Measurements from ENCODE around the gene ATXN1.

ATXN1 gene

DNA sequence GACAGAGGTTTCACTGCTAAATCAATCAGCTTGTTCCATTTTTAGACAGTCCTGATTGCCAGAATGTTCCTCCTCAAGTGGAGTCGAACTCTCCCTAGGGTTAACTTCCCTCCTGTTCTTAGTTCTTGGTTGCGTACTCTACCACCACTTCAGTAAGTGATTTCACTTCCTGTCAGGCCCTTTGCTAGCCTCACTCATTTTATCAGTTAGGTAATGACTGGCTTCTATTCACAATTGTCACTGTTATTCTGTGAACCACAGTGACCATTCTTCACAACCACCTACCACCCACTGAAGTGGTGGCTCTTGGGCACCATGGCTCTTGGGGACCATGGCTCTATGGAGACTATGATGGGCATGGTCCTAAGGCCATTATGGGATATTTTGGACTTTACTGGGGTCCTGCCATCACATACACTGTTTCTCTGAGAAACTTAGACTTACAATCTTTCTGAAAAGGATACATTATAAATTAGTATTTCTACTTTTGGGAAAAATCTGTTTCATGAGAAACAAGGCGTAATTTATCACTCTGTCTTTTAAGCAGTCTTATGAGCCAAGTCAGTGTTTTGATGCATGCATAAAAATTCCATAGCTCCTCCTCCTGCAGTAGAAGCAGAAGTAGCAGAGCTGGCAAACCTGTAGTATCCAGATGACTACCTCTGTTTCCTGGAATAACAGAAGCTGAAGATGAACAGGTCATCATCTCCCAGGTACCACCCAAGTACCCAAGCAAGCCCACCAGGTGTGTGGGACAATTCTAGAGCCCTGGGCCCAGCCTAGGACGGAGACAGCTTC, 66.3 kb downstream of the ATXN1 start:
- no peak for DNase-seq

DNA sequence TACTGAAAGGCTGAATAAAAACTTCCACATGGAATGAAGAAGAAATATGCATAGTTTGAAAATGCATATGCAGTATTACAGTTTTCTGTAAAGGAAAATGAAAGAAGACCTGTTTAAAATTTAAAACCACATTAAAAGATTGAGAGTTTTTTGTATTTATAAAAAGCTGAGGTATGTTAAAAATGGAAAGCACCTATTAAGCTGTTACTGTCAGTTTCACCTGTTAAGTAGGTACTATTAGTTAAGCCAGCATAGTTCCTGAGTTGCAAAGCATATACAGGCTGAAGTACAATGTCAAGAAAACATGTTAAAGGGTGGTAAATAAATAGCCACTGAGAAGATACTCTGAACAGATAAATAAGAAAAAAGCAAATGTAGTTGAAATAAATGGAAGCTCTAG, 69.9 kb downstream of the ATXN1 start:
- no peak for DNase-seq

DNA sequence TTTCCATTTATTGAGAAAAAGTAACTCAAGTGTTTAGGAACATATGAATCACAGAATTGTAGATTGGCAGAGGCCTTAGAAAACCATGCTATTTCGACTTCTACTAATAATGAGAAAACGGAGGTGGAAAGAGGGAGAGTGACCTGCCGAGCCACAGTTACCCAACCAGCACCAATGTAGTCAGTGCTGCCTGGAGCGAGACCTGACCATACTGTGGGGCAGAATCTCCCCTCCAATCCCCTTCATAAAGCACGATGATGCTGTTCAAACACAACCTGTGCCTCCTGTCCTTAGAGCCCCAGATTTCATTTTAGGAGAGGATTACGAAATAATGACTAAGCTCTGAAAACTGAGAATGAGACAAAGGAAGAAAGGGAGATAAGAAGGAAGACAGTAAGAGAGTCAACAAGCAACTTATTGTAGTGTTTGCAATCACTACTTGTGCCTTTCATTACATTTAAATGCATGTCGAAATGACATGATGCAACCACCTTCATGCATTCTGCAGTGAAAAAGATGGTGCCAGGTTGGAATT, 70.6 kb downstream of the ATXN1 start:
- DNase-seq = no peak

DNA sequence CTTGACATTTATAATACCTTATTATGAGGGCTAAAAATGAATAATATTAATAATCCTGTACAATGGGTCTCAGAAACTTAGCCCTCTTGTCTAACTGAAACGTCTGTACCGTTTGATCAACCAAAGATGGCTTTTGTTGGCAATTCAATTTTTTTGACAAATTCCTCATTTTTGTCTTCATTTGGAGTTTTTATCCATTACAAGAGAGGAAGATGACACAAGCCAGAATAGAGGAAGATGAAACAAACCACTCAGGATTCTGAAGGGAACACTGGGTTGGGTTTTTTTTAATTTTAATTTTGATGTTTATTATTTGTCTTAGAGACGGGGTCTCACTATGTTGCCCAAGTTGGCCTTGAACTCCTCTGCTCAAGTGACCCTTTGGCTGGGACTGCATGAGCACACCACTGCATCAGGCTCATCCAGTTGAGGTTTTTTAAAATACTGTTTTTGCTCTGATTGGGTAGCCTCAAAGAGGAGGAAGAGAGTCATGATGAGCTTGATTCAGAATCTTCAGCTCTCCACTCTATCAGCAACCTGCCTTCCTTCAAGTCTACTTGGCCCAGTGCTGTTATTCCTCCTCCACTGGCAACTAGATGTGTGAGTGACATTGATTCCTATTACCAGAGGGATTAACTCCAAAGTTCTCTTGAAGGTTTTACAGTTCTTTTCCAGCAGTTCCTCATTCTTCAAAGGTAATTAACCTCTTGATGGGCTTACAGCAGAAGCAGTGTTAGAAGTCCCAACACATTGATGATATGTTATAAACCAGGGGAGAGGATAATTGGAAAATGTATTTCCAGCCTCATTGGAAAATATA, 71.3 kb downstream of the ATXN1 start:
- DNase-seq = no peak

DNA sequence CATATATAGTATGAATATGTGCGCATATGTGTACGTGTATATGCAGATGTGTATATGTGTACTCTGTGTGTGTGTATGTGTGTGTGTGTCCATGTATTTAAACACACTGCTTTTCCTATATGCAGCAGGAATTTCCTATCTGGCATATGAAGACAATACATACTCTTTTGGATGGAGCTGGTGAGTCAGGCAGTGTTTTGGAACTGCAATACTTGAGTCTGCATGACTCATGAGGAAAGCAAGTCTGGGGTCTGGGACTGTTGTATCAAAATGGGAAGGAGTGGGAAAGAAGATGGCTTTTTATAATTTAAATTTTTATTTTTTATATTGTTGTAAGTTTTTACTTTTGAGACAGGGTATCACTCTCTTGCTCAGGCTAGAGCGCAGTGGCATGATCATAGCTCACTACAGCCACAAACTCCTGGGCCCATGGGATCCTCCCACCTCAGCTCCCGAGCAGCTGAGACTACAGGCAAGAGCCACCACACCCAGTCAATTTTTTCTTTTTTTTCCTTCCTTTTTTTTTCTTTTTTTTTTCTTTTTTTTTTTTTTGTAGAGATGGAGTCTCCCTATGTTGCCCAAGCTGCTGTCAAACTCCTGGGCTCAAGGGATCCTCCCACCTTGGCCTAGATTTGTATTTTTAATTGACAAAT, 72.2 kb downstream of the ATXN1 start:
- no peak for DNase-seq

DNA sequence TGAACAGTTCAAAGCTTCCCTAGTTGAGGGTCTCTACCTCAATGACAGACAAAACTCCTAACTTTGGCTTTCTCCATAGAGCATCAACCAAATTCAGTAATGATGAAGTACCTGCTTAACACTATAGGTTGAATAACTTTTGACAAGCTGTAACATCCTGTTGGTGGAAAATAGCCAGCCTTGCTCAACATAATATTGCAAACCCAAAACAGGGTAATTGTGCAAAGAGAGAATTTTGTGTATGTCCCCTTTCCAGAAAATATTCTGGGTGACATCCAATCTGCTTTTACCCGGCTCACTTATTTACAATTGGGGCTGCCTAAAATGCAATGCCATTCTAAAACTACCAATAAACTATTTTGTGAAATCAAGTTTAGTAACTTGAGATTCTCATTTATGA, 72.8 kb downstream of the ATXN1 start:
- DNase-seq = no peak

DNA sequence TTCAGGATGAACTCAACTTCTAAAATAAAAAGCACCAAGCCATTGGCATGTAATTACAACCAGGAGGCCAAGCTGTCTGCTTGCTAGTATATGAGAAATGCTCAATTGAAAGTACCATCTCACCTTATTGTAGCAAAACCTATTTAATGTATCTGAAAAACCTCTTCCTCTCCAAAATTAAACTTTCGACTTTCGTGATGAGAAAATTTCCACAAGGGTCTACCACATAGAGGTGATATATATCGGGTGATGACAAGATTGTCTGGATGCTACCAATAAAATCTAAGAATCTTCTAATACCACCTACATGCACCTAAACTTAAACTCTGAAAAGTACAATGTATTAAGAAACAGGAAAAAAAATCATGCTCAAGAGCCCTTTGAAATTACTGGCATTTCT, 74.2 kb downstream of the ATXN1 start:
- no peak for DNase-seq

DNA sequence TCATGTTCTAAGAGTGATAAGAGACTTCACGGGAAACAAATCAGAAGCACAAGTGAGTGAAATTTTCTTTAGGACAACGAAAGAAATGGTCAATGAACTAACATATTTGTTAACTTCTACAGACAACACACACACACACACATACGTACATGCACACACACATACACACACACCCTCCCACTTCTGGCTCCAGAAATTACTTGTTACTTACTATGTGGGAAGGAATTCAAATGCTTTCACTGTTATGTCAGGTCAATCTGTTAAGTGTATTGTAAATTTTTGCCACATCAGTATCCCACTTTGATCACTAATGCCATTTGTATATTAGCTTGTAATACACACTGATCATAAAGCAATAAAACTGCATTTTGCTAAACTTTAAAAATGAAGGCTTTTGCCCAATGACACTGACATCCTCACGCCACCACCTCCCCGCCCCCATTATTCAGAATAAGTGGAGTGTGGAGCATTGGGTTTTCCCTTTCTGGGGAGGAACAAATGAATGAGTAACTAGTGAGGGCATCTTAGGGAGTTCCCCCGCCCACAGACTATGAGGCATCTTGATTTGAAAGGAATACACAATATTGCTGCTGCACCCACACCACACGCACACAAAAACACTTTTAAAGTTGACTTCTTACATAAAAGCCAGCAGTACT, 76.2 kb downstream of the ATXN1 start:
- DNase-seq = no peak

DNA sequence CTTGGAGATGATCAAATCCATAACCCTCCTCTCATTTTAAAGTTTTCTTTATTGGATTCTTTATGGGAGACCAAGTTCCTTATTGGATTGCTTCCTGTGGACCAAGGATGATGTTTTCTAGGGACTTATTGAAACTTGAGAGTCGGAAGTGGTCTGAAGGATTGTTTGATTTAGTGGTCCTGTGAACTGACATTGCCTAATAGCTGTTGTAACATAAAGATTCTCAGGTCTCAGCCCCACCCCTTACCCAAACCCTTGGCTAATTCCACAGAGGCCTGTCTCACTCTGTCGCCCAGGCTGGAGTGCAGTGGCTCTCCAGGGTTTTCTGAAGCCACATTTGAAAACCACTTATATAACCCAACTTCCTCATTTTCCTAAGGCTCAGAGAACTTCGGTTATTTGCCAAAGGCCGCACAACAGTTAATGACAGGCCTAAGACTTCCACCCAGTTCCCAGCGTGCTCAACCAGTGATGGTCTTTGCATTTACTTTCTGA, 77.0 kb downstream of the ATXN1 start:
- DNase-seq = no peak

DNA sequence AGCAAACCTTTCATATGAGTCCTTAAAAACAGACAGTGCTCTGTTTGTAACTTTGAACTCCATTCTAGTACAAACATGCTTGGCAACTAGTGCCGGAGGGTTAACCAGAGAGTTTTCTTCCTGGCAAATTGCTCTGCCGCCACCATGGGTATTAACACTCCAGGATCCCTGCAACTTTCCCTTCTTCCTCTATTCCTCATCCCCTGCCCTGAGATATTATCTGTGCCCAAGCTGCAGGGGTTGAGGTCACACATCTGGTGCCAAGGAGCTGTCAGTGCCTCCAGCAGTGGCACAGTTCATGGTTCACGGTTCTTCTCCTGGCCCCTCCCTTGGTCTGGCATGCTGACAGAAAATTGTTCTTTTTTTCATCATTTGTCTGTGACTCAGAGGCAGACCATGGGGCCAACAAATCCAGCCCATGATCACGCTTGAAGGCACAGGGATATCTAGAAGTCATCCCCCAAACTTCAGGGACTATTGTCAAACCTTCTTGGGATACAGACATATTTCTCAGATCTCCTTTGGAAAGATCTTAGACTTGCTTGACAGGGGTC, 77.5 kb downstream of the ATXN1 start:
- no peak for DNase-seq

DNA sequence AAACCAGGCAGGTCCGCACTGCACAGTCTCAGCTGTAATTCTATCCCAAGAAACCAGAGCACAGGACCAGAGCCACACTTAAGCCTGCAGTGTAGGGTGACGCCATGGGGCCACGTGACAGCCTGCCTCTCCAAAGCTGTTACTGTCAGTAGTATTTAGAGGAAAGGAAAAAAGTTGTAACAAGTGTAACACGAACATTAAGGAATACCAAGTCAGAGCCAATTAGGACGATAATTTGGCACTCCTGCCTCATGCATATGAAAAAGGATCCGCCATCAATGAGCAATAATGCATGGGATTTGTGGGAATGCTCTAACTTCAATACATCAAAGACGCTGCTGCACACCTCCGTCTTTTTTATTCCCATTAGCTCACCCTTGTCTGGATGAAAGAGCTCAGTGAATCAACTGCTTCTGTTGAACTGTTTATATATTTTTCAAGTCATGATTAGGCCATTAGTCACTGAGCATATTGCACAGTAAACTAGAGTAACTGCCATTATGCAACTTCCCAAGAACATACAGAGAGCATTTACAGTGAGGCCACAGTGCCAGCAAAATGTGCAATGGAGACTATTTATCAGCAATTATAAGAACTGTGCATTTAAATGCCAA, 79.9 kb downstream of the ATXN1 start:
- DNase-seq = no peak

DNA sequence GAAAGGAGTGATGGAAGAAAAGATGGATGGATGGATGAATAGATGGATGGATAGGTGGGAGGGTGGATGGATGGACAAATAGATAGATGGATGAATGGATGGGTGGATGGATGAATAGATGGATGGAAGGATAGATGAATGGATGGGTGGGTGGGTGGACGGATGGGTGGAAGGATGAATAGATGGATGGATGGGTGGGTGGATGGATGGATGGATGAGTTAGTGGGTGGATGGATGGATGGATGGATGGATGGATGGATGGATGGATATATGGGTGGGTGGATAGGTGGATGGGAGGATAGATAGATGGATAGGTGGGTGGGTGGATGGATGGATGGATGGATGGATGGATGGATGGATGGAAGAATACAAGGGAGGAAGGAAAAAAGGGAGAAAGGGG, 82.2 kb downstream of the ATXN1 start:
- no peak for DNase-seq

DNA sequence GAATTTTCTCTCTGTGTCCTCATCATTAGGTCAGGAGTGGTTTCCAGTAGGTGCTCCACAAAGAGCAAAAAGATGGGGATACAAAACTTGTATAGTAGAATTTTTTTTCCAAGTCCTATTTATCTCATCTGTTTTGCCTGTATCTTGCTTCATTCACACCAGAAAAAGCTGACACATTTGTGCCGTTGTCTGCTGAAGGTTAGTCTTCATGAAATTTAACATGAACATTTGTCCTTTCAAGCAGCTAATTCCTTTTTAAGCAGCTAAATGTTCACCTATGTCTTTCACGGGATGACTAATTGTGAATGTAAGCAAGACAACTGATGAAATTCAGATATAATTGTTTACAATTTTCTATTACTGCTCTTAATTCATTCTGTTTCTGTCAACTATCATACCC, 83.8 kb downstream of the ATXN1 start:
- DNase-seq = no peak

DNA sequence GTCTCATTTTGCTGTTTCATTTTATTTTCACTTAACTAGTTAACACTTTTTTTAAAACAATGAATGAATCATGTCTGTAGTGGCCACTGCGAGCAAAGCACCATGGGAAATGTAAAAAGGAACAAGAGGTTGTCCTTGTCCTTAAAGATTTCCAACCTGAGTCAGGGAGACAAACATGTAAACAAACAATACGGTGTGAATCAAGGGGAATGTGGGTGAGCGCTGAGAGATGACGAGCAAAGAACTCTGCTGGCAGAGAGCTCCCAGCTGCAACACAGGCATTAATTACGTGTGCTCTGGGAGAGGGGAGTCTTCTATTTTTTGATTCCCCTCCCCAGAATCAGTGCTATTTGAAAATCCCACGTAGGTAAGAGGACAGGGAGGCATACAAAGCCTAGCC, 84.3 kb downstream of the ATXN1 start:
- no peak for DNase-seq

DNA sequence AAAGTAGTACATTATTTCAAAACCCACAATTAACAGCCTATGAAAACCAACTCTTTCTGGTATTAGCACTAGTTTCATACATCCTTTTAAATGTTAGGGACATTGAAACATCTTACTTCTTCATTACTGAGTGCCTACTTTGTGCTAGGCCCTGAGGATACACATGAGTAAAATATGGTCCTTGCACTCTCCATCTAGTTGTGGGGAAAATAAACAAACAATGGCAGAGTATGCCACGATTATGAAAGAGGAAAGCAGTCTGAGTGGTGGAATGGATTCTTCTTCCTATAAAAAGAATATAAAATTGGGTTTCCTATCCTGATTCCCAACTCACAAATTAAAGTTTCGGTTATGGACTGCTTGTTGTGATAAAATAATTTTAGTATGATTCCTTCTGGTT, 84.9 kb downstream of the ATXN1 start:
- DNase-seq = no peak

DNA sequence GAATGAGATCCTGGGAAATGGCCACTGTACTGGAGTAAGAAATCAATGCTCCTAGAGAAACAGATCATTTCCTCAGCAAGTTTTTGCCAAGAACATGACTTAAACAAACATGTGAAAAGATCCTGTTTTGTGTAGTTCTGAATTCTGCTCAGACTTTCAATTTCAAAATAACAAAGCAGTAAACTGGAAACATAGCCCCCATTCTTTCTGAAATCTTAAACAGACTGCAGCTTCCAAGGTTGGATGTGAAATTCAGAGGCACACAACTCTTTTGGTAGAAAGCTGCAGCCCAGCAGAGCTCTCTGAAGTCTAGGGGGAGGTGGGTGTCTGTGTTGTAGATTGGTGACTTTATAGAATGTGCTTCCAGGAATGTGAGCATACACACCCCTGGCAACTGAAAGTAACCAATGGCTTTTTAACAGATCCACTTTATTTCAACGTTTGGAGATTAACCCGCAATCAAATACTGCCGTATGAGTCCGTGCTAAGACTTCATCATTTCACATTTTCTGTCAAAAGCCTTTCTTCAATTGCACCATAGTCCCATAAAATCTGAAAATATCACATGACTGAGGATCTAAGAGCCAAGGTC, 86.4 kb downstream of the ATXN1 start:
- no peak for DNase-seq

DNA sequence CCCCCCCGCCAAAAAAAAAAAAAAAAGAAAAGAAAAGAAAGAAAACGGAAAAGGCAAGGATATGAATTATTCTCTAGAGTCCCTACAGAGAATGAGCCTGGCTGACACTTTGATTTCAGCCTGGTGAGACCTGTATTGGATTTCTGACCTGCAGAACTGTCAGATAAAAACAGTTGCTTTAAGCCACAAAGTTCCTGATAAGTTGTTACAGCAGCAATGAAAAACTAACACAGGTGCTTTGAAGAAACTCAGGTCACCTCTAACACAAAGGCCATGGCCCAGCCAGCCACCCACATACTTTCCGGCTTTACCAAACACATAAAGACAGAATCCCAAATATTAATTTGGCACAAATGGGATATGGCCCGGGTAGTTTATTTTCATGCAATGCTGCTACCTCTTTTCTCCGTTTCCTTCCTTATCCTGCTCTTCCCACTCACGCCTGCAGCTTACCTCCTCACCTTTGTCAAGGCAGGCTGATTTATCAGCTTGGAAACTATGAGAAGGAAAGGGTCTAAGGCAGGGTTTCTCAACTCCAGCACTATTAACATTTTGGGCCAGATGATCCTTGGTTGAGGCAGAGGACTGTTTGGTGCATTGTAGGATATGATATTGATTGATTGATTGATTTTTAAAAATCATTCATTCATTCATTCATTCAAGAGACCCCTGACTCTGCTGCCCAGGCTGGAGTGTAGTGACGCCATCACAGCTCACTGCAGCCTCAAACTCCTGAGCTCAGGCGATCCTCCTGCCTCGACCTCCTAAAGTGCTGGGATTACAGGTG, 88.1 kb downstream of the ATXN1 start:
- no peak for DNase-seq

DNA sequence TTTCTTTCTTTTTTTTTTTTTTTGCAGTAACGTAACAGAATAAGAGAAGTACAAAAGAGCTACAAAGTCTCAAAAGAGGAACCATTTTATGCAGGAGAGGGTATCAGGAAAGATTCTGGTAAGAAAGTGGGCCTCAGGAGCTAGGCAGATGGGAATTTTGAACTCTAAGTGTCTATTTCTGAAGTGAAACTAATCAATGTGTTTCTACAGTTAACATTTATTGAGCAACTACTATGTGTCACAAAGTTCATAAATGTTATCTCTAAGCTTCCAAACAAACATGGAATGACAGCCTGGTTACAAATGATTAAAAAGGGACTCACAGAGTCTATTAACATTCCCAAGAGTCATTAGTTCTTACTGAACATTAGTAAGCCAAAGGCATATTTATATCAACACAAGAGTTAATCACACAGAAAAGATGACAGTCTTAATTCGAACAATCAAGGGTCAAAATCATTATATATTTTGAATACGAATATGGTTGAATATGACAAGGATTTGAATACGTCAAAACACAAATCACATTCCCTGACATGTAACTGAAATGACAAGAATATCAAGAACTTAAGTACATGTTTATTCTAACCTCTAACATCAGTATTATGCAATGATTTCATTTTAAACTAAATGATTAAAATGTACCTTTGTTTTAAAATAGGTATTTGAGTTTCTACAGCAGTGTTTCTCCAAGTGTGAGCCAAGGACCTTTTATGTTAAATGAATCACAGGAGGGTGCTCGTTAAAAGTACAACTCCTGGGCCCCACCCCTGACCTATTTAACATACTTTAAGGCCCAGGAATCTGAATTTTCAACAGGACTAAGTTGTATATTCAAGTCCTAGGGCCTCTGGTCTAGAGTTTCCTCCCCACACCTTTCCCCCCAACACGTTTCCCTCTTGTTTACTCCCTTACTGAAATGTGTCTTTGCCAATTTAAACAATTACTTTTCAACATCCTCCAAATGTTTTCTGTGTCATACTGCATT, 89.7 kb downstream of the ATXN1 start:
- no peak for DNase-seq

DNA sequence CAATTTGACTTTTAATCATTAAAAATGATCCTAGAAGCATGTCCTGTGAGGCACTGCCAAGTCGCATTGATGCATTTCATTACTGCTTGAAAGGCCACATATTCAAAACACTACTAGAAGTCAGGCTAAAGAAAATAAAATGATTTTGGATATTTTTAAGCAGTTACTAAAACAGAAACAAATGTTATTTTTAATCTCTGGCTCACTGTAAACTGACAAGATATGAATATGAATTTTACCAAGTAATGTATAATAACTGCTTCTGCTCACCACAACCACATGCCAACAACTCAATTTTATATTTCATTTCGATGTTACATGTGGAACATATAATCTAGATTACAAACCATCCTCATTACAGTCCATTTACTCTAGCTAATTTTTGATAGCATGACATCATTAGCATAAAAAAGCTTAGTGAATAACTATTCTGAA, 90.6 kb downstream of the ATXN1 start:
- no peak for DNase-seq

DNA sequence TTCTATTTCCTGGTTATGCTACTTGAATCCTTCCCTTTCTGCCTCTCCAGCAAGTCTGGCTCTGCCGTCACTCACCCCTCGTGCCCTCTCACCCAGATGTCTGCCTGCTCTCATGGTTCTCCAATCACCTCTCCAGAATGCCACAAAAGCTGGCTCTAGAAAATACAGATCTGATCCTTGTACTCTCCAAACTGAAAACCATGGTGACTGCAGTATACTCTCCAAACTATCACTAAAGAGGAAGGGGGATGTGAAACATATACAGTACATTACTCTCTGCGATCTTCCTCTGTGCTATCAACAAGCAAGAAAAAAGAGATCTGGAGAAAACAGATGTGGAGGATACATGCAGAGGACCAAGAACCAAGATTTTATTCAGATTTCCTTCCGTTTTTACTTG, 91.1 kb downstream of the ATXN1 start:
- DNase-seq = no peak
